ENCODE results near the gene IL26. TPM values are rescaled to one million over a fixed set of nuclear protein-coding genes. Genes with fewer than 3 reads are reported as not detected.

The IL26 gene
- total RNA-seq, 1 experiment from 2014 or later, result not detected

GRCh38 chr12:68166317-68166831 is 59.2 kb downstream of the IL26 start:
- Histone ChIP-seq H3K27me3 (ENCODE audit: control insufficient read depth, insufficient read depth, low read length) (no peaks in the 10 kb centered on the region), H3K36me3 (ENCODE audit: control insufficient read depth, insufficient read depth, low read length) (no peaks in the 10 kb centered on the region), H3K27ac (ENCODE audit: low read length) (no peak overlapping the region), H3K9me3 (ENCODE audit: control insufficient read depth, insufficient read depth, low read depth, low read length) (no peaks in the 10 kb centered on the region), H3K4me3 (ENCODE audit: low read depth in 2 of 2, low read length in 2 of 2) (no peak overlapping the region), H3K4me1 (ENCODE audit: control insufficient read depth, insufficient read depth, low read length) (no peaks in the 10 kb centered on the region)
- ChIA-PET CTCF (no interaction called here), POLR2A (no interaction called here)
- TF ChIP-seq TCF7L2 (IDR thresholded peaks at IDR 0.05; ENCODE audit: low read depth, low read length) (no peak), POLR2AphosphoS5 (IDR thresholded peaks at IDR 0.05; ENCODE audit: low read depth, low read length) (no peak), REST (IDR thresholded peaks at IDR 0.05; ENCODE audit: insufficient read depth in 1 of 2, low read depth in 2 of 2, low read length in 1 of 2) (no peak), SIN3A (IDR thresholded peaks at IDR 0.05; ENCODE audit: borderline replicate concordance, insufficient read depth, low read depth, low read length) (no peak), CTCF (IDR thresholded peaks at IDR 0.05) (no peak)
- in situ Hi-C loops (cut with HindIII; ENCODE audit: low pct_unique_long_range_greater_than_20kb, low sequenced_read_pairs) (no loop called here), intact Hi-C loops (cut with micrococcal nuclease; ENCODE audit: unreplicated experiment) (no loop called here)
- no TSS peak for BruUV-seq (replicated peaks)
- ATAC-seq, result no peak
- DNase-seq (ENCODE audit: low read depth, low spot score), result no peak

GRCh38 chr12:68163560-68164081 is 62.0 kb downstream of the IL26 start:
- Histone ChIP-seq H3K36me3 (ENCODE audit: control insufficient read depth, insufficient read depth, low read length) (no peaks in the 10 kb centered on the region), H3K9me3 (ENCODE audit: control insufficient read depth, insufficient read depth, low read depth, low read length) (no peaks in the 10 kb centered on the region), H3K27ac (ENCODE audit: low read length) (no peak overlapping the region), H3K4me1 (ENCODE audit: control insufficient read depth, insufficient read depth, low read length) (no peaks in the 10 kb centered on the region), H3K27me3 (ENCODE audit: control insufficient read depth, insufficient read depth, low read length) (peaks cover 5% of the 10 kb centered on the region; the same call in 1 of the 2 replicates), H3K4me3 (ENCODE audit: low read depth in 2 of 2, low read length in 2 of 2) (no peak overlapping the region)
- intact Hi-C loops (cut with micrococcal nuclease; ENCODE audit: unreplicated experiment), result no loop called here
- CTCF ChIA-PET, result no interaction called here
- no TSS peak for BruUV-seq (replicated peaks)
- ATAC-seq (no peak), DNase-seq (ENCODE audit: low read depth, low spot score) (no peak)
- TF ChIP-seq CTCF (IDR thresholded peaks at IDR 0.05) (no peak), REST (IDR thresholded peaks at IDR 0.05; ENCODE audit: insufficient read depth in 1 of 2, low read depth in 2 of 2, low read length in 1 of 2) (no peak), TCF7L2 (IDR thresholded peaks at IDR 0.05; ENCODE audit: low read depth, low read length) (no peak), SIN3A (IDR thresholded peaks at IDR 0.05; ENCODE audit: borderline replicate concordance, insufficient read depth, low read depth, low read length) (no peak), POLR2AphosphoS5 (IDR thresholded peaks at IDR 0.05; ENCODE audit: low read depth, low read length) (no peak)
- POLR2A ChIA-PET, result no interaction called here
- in situ Hi-C loops (cut with HindIII; ENCODE audit: low pct_unique_long_range_greater_than_20kb, low sequenced_read_pairs), result no loop called here
